BE2C (cell line): ENCODE results near the gene MRPS34.
"Not testable (repeated sequence)": the region's sequence is repeated elsewhere in the genome, so short reads cannot be mapped to it uniquely, and the experiment has no call there.

Experiments used
- DNase-seq: peaks from one replicate; pipeline ENCODE4 v3.0.0-alpha.2; 2020
- H3K27me3 ChIP-seq: fragments of 250-450 bp; sonication (Bioruptor Pico); 2 replicates; pipeline ENCODE4 v1.5.1; 2020; ENCODE audit warnings: mild to moderate bottlenecking
- H3K36me3 ChIP-seq: fragments of 250-450 bp; sonication (Bioruptor Pico); 2 replicates; pipeline ENCODE4 v1.5.1; 2020; ENCODE audit warnings: mild to moderate bottlenecking
- H3K4me1 ChIP-seq: fragments of 250-450 bp; sonication (Bioruptor Pico); 2 replicates; pipeline ENCODE4 v1.5.1; 2020
- H3K4me3 ChIP-seq: 2 replicates; pipeline ENCODE4 v1.5.1; 2011; ENCODE audit warnings: low read depth, low read length
- H3K9me3 ChIP-seq: fragments of 250-450 bp; sonication (Bioruptor Pico); 2 replicates; pipeline ENCODE4 v1.5.1; 2020
- TF ChIP-seq, protein P1 (sequence below): IDR thresholded peaks from 2 replicates; pipeline ENCODE4 v1.5.1; 2012; ENCODE audit warnings: mild to moderate bottlenecking, low read depth, low read length

MRPS34 gene

DNA sequence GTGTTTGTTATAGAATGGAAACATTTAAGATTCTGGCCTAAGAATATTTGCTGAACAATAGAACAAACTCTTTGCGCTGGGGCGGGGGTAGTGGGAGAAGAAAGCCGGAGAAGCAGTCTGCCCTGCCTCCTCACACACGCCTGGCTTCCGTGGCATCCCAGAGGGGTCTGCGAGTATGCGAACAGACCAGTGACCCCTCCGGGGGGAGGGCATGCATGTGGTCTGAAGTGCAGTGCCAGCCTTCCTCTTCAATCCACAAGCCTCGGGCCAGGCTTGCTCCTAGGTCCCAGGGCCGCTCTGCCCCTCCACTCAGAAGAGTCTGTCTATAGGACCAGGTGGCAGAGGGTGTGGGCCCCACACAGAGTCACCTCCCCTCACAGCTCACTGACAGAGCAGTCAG, 34.7 kb upstream of the MRPS34 start:
- Histone ChIP-seq H3K9me3 (no peaks in the 10 kb centered on the region), H3K4me3 (no peak overlapping the region), H3K36me3 (peaks cover 11% of the 10 kb centered on the region; the same call in 1 of the 2 replicates), H3K27me3 (no peaks in the 10 kb centered on the region), H3K4me1 (no peaks in the 10 kb centered on the region)
- TF ChIP-seq, protein P1, sequence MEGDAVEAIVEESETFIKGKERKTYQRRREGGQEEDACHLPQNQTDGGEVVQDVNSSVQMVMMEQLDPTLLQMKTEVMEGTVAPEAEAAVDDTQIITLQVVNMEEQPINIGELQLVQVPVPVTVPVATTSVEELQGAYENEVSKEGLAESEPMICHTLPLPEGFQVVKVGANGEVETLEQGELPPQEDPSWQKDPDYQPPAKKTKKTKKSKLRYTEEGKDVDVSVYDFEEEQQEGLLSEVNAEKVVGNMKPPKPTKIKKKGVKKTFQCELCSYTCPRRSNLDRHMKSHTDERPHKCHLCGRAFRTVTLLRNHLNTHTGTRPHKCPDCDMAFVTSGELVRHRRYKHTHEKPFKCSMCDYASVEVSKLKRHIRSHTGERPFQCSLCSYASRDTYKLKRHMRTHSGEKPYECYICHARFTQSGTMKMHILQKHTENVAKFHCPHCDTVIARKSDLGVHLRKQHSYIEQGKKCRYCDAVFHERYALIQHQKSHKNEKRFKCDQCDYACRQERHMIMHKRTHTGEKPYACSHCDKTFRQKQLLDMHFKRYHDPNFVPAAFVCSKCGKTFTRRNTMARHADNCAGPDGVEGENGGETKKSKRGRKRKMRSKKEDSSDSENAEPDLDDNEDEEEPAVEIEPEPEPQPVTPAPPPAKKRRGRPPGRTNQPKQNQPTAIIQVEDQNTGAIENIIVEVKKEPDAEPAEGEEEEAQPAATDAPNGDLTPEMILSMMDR: no peak
- DNase-seq: no peak

DNA sequence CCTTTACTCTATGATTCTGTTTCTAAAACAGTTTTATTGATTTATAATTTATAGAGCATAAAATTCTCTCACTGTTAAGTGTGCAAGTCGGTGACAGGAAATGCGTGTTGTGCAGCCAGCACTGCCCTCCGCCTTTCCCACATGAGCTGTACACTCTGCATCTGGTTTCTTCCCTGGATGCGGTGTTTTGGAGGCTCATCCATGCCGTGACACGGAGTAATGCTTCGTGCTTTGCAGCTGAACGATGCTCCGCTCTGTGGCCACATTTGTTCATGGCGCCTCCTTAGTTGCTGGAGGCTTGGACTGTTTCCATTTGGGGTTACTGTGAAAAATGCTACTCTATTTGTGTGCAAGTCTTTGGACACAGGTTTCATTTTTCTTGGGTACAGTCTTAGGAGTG, 27.8 kb upstream of the MRPS34 start:
- H3K27me3 ChIP-seq: no peaks in the 10 kb centered on the region
- no peak overlapping the region for H3K4me3 ChIP-seq
- H3K4me1 ChIP-seq: no peaks in the 10 kb centered on the region
- no peak for DNase-seq
- H3K36me3 ChIP-seq: no peaks in the 10 kb centered on the region
- TF ChIP-seq, protein P1: no peak
- peaks cover 6% of the 10 kb centered on the region for H3K9me3 ChIP-seq

DNA sequence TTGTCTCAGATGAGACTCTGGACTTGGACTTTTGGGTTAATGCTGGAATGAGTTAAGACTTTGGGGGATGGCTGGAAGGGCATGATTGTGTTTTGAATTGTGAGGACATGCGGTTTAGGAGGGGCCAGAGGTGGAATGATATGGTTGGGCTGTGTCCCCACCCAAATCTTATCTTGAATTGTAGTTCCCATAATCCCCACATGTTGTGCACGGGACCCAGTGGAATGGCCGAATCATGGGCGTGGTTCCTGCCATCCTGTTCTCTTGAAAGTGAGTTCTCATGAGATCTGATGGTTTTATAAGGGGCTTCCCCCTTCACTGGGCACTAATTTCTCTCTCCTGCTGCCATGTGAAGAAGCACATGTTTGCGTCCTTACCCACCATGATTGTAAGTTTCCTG, 26.3 kb upstream of the MRPS34 start:
- H3K4me3 ChIP-seq, H3K27me3 ChIP-seq, DNase-seq, H3K4me1 ChIP-seq, H3K36me3 ChIP-seq, H3K9me3 ChIP-seq: not testable (repeated sequence)

DNA sequence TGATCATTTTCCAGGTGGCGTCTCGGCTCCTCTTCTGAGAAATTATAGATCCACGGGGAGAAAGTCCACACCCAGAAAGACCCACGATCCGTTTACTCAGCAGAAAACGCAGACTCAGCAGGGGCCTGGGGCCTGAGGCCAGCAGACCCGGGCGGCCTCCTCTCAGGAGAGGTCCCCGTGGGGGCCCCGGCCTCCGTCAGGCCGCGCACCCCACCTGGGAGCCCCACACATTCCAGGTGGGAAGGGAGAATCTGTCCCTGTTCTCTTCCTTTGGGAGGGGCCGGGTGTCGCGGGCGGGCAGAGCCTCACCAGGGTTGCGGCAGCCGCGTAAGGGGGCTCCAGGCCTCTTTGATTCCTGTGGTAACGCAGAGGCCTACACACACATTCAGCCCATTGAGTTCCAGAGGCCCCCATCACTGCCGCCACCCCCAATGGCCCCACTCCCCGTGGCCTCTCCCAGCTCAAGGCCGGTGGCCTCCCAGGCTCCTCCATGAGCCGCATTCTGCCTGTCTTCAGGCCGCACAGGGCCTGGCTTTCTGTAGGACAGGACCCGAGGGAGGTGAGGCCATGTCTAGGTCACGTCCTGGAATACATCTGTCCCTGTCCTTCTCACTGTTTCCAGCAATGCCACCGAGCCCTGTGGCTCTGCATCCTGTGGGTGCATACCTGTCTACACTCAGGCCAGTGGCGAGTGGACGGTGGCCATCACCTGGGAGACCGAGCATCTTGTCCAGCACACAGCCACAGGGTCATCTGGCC, 22.2 kb upstream of the MRPS34 start:
- TF ChIP-seq, protein P1: no peak
- Histone ChIP-seq H3K4me1 (no peaks in the 10 kb centered on the region), H3K4me3 (no peak overlapping the region), H3K9me3 (peaks cover 6% of the 10 kb centered on the region), H3K36me3 (peaks cover 13% of the 10 kb centered on the region), H3K27me3 (no peaks in the 10 kb centered on the region)
- no peak for DNase-seq

DNA sequence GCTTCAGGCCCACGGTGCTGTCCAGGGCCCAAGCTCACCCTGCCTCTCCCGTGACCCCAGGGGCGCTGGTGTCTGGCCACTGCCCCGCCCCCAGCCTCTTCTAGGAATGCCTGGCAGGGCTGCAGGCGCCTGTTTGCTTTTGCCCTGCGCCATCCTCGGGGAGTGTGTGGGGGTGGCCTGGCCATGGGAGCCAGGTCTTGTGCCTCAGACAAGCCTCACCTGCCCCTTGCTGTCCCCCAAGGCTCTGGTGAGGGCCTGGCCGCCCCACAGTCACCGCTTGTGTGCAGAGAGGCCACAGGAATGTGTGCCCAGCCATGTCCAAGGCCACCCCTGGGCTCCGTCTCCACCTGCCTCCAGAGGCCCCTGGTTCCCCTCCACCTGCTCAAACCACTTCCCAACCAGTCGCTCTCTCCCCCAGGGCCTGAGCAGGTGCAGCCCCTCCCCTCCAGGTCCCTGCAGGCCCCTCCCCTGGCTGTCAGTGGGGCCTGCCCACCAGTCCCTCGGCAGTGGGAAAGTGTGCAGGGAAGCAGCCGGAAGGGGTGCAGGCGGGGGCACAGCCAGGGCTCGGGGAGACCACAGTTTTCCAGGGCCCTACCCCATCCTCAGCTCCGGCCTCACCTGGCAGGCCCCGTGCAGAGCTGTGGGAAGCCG, 21.4 kb upstream of the MRPS34 start:
- H3K36me3 ChIP-seq: peaks cover 20% of the 10 kb centered on the region
- no peaks in the 10 kb centered on the region for H3K27me3 ChIP-seq
- no peak overlapping the region for H3K4me3 ChIP-seq
- H3K4me1 ChIP-seq: no peaks in the 10 kb centered on the region
- no peak for DNase-seq
- TF ChIP-seq, protein P1: no peak
- H3K9me3 ChIP-seq: peaks cover 6% of the 10 kb centered on the region

DNA sequence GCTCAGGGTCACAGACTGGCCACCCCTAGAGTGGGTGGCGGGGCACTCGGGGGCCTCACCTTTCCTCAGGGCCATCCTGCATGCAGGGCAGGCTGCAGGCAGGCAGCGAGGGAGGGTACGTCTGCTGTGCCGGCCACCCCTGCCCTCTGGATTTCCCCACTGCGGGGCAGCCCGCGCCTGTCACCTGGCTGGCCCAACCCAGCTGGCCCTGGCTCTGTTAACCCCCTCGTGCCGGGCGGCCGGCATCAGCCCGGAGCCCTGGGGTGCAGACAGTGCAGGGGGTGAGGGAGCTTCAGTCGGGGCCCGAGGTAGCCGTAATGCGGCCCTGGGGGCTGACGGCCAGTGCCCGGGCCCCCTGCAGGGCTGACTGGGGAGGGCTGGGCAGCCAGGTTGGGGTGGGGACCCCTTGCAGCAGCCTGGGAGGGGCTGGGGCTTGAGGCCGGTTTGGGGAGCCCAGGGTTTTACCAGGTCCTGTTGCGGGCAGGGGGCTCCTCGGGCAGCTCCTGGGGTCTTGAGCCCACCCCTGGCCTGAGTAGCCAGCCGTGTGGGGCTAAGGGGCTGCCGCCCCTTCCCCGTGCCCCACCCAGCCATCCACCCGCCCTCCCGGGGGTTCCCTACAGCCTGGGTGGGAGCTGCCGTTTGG, 20.8 kb upstream of the MRPS34 start, which contains the start of gene IGFALS:
IGFALS (minus strand) TSS at position 128 of the 643 bp plus-strand sequence; CDS start at position 75, 53 bp downstream.
- no peak for DNase-seq
- Histone ChIP-seq H3K4me1 (no peaks in the 10 kb centered on the region), H3K36me3 (peaks cover 26% of the 10 kb centered on the region), H3K9me3 (peaks cover 6% of the 10 kb centered on the region), H3K27me3 (no peaks in the 10 kb centered on the region), H3K4me3 (no peak within 1 kb of the TSS)
- TF ChIP-seq, protein P1: no peak
